Psoas muscle (tissue), 8 donors: ENCODE data around the gene LSS. TPM values are rescaled to one million over a fixed set of nuclear protein-coding genes. Genes with fewer than 3 reads are reported as not detected.

ENCODE experiments used
- ATAC-seq, 4 donors: fragments of 200-7000 bp; cut with Tn5 transposase; one replicate each; pipeline ENCODE4 v1.9.1; 2020; ENCODE audit warnings: moderate library complexity in 3 of 4, mild to moderate bottlenecking in 2 of 4
- DNase-seq, 2 donors: peaks; one replicate each; pipeline ENCODE4 v3.0.0-alpha.2; 2020
- H3K27ac ChIP-seq: fragments of 200-600 bp; one replicate; pipeline ENCODE4 v1.8.0; 2022
- H3K27me3 ChIP-seq, 3 donors: fragments of 200-600 bp in 1 of 3; one replicate each; pipeline versions ENCODE4 v1.6.1 to v1.8.0; 2013 to 2022; ENCODE audit warnings: low read length in 2 of 3, mild to moderate bottlenecking in 2 of 3, moderate library complexity in 1 of 3; ENCODE audit not compliant: insufficient read depth in 3 of 3
- H3K36me3 ChIP-seq, 2 donors: fragments of 200-600 bp in 1 of 2; one replicate each; pipeline versions ENCODE4 v1.6.1 to v1.8.0; 2013 to 2022; ENCODE audit warnings: low read depth in 1 of 2, mild to moderate bottlenecking in 1 of 2, moderate library complexity in 1 of 2; ENCODE audit not compliant: insufficient read depth in 1 of 2
- H3K4me1 ChIP-seq: fragments of 200-600 bp; one replicate; pipeline ENCODE4 v1.8.0; 2022
- H3K4me3 ChIP-seq: fragments of 200-600 bp; one replicate; pipeline ENCODE4 v1.8.0; 2022; ENCODE audit warnings: mild to moderate bottlenecking
- H3K9me3 ChIP-seq: fragments of 200-600 bp; one replicate; pipeline ENCODE4 v1.8.0; 2022
- CTCF ChIP-seq: fragments of 200-600 bp; IDR thresholded peaks from one replicate; pipeline ENCODE4 v1.8.0; 2022; ENCODE audit warnings: antibody characterized with exemption
- WGBS, 3 donors: extraction: QIAGEN DNeasy Blood & Tissue Kit; methylation state at CpG; one replicate each; pipeline versions ENCODE4 v1.1.6 to v1.1.7; 2013; 5-methylcytosine and 5-hydroxymethylcytosine counted together
- intact Hi-C, 2 donors: fragments of 100-400 bp; cut with DNase I; formaldehyde crosslinking; loops; one replicate each; pipeline versions ENCODE4 v1.11.0 to v1.14.2; 2022
- polyA plus RNA-seq, 3 donors: library from polyadenylated mRNA; stranded (reverse); fragments of 200-250 nt; gene quantifications; one replicate each; pipeline ENCODE4 v1.2.3, GENCODE V29; 2013
- total RNA-seq, 4 donors: library from RNA; stranded (reverse); fragmentation: NEBNext Ultra II Directional in 2 of 4; extraction: Animal tissue kit (Norgen Biotek cat#: 25700) in 2 of 4; gene quantifications; one replicate each; pipeline versions ENCODE4 v1.2.1 to v1.2.4, GENCODE V29; 2021 to 2023
- donor health status: healthy with polysubstance abuse.
- donor health status: DM: no; HTN: no; CAD: no; lungs with moderate emphysema.
- donor health status: Bipolar disorder and iron deficiency.
- donor health status: healthy.
- donor health status: DM: yes; HTN: yes; CAD: no.
- donor health status: DM: no; HTN: no; CAD: no.
- donor health status: DM: no; HTN: no; CAD: no.
- donor health status: DM: yes; HTN: yes; CAD: no.

LSS gene
- total and polyA plus RNA-seq, 7 donors = 10.7 to 31.5 (median 24.8) TPM

GRCh38 chr21:46212721-46213484 is 15.7 kb downstream of the LSS start:
- intact Hi-C loops = no loop called here
- DNase-seq (no peak), ATAC-seq (no peak)
- H3K9me3 ChIP-seq = no peaks in the 10 kb centered on the region
- peaks cover 0 to 82% of the 10 kb centered on the region in 2 donors for H3K36me3 ChIP-seq
- WGBS, 3 donors = 91 to 94% (median 92%) methylated on average over 18 of the region's 18 CpGs
- no peak overlapping the region for H3K4me3 ChIP-seq
- H3K4me1 ChIP-seq = no peaks in the 10 kb centered on the region
- H3K27me3 ChIP-seq = no peaks in the 10 kb centered on the region
- H3K27ac ChIP-seq = no peak overlapping the region
- no peak for TF ChIP-seq CTCF

- ATAC-seq (no peak), DNase-seq (no peak)
- H3K27me3 ChIP-seq = no peaks in the 10 kb centered on the region
- no peak for TF ChIP-seq CTCF
- no peaks in the 10 kb centered on the region for H3K9me3 ChIP-seq
- H3K4me1 ChIP-seq = no peaks in the 10 kb centered on the region
- intact Hi-C loops = no loop called here
- H3K36me3 ChIP-seq = peaks cover 0 to 90% of the 10 kb centered on the region in 2 donors
- WGBS, 3 donors = 88 to 91% (median 89%) methylated on average over 23 of the region's 23 CpGs
- no peak overlapping the region for H3K27ac ChIP-seq
- no peak overlapping the region for H3K4me3 ChIP-seq
Observed at GRCh38 chr21:46211786-46212720, 16.5 kb downstream of the LSS start.

GRCh38 chr21:46211376-46211775 is 17.2 kb downstream of the LSS start:
- no peak for DNase-seq
- no peaks in the 10 kb centered on the region for H3K27me3 ChIP-seq
- intact Hi-C loops = no loop called here

More at GRCh38 chr21:46211376-46211775, 17.2 kb downstream of the LSS start:
- WGBS, 3 donors = 90 to 98% (median 92%) methylated on average over 7 of the region's 7 CpGs
- no peaks in the 10 kb centered on the region for H3K4me1 ChIP-seq
- no peaks in the 10 kb centered on the region for H3K9me3 ChIP-seq
- H3K36me3 ChIP-seq = peaks cover 0 to 92% of the 10 kb centered on the region in 2 donors
- no peak overlapping the region for H3K4me3 ChIP-seq
- H3K27ac ChIP-seq = no peak overlapping the region
- no peak for ATAC-seq
- TF ChIP-seq CTCF = no peak
